ENCODE results near the gene ABCD4.

The ABCD4 gene

DNA sequence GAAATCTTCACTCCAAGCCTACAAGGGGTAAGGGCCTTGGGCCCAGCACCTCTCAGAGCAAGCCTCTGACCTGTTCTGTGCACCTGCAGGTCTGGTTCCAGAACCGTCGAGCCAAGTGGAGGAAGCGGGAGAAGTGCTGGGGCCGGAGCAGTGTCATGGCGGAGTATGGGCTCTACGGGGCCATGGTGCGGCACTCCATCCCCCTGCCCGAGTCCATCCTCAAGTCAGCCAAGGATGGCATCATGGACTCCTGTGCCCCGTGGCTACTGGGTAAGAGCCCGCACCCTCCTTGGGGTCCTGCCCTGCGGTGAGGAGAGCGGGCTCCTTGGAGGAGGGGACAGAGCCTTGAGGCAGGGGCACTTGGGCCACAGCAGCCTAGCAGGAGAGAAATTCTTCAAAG is 43.2 kb downstream of the ABCD4 start:
- no peaks in the 10 kb centered on the region for H3K9me3 ChIP-seq
- DNase-seq: no peak
- no peak overlapping the region for H3K4me3 ChIP-seq (ENCODE audit: low read depth, low read length)
- peaks cover 39% of the 10 kb centered on the region for H3K27me3 ChIP-seq
- H3K4me1 ChIP-seq: no peaks in the 10 kb centered on the region
- no peaks in the 10 kb centered on the region for H3K36me3 ChIP-seq
- no peak for TF ChIP-seq CTCF (IDR thresholded peaks at IDR 0.05; ENCODE audit: low read depth, low read length)

- Histone ChIP-seq H3K36me3 (no peaks in the 10 kb centered on the region), H3K9me3 (no peaks in the 10 kb centered on the region), H3K4me1 (no peaks in the 10 kb centered on the region), H3K4me3 (ENCODE audit: low read depth, low read length) (no peak overlapping the region), H3K27me3 (peaks cover 47% of the 10 kb centered on the region)
- no peak for DNase-seq
- TF ChIP-seq CTCF (IDR thresholded peaks at IDR 0.05; ENCODE audit: low read depth, low read length): no peak
Measured at GRCh38 chr14:74258764-74259035, 44.0 kb downstream of the ABCD4 start.

GRCh38 chr14:74257941-74258763 is 44.6 kb downstream of the ABCD4 start:
- peaks cover 52% of the 10 kb centered on the region for H3K27me3 ChIP-seq
- H3K4me3 ChIP-seq (ENCODE audit: low read depth, low read length): peak overlapping the region; percentile 65
- no peak for DNase-seq
- no peak for TF ChIP-seq CTCF (IDR thresholded peaks at IDR 0.05; ENCODE audit: low read depth, low read length)
- H3K4me1 ChIP-seq: no peaks in the 10 kb centered on the region
- no peaks in the 10 kb centered on the region for H3K9me3 ChIP-seq
- H3K36me3 ChIP-seq: no peaks in the 10 kb centered on the region

- Histone ChIP-seq H3K36me3 (no peaks in the 10 kb centered on the region), H3K4me3 (ENCODE audit: low read depth, low read length) (peak overlapping the region; percentile 65), H3K27me3 (peaks cover 61% of the 10 kb centered on the region), H3K4me1 (no peaks in the 10 kb centered on the region), H3K9me3 (no peaks in the 10 kb centered on the region)
- peak; percentile 70 for TF ChIP-seq CTCF (IDR thresholded peaks at IDR 0.05; ENCODE audit: low read depth, low read length)
- peak; percentile 64 for DNase-seq
Measured at GRCh38 chr14:74257078-74257940, 45.4 kb downstream of the ABCD4 start.

- Histone ChIP-seq H3K36me3 (no peaks in the 10 kb centered on the region), H3K9me3 (no peaks in the 10 kb centered on the region), H3K4me1 (no peaks in the 10 kb centered on the region), H3K27me3 (peaks cover 74% of the 10 kb centered on the region), H3K4me3 (ENCODE audit: low read depth, low read length) (no peak overlapping the region)
- TF ChIP-seq CTCF (IDR thresholded peaks at IDR 0.05; ENCODE audit: low read depth, low read length): no peak
- DNase-seq: peak; percentile 45
Measured at GRCh38 chr14:74255281-74255680, 47.5 kb downstream of the ABCD4 start.

Data from BE2C (cell line).